Measurements from ENCODE around the gene FSIP1. TPM values are rescaled to one million over a fixed set of nuclear protein-coding genes. Genes with fewer than 3 reads are reported as not detected.

The FSIP1 gene
- total RNA-seq, 4 donors from 2014 or later: 1.9 to 8.6 (median 5.6) TPM; not detected in 1

GRCh38 chr15:39591141-39591895, 191.3 kb downstream of the FSIP1 start:
- Histone ChIP-seq H3K27ac (peak overlapping the region in 3 of 4 donors; percentile 2 to 12 (median 7)), H3K9me3 (no peaks in the 10 kb centered on the region), H3K36me3 (peaks cover 0 to 88% (median 40%) of the 10 kb centered on the region in 4 donors), H3K4me3 (no peak overlapping the region), H3K4me1 (peaks cover 16 to 61% (median 34%) of the 10 kb centered on the region in 4 donors), H3K27me3 (no peaks in the 10 kb centered on the region)
- intact Hi-C loops (cut with DNase I; ENCODE audit: low total_unique reads) (no loop called here), in situ Hi-C loops (cut with MboI; ENCODE audit: low pct_ligation_motif_present in 1 of 4, low pct_unique_long_range_greater_than_20kb in 1 of 4, low sequenced_read_pairs in 3 of 4) (loop anchor here in 3 of 4 donors (25.0 kb wide), 2 partner anchors 171 to 879 kb away; no protein-coding TSS in a partner anchor)
- WGBS, 2 donors (ENCODE audit: low coverage in 1 of 2): 69 to 74% methylated on average over 2 to 11 of the region's 11 CpGs
- TF ChIP-seq POLR2AphosphoS5 (IDR thresholded peaks at IDR 0.05) (peak; percentile 5 to 43 (median 9)), EP300 (IDR thresholded peaks at IDR 0.05; ENCODE audit: low read depth) (no peak), CTCF (IDR thresholded peaks at IDR 0.05) (no peak), POLR2A (IDR thresholded peaks at IDR 0.05) (peak; percentile 10)
- peak; percentile 13 for DNase-seq

GRCh38 chr15:39589815-39590644, 192.6 kb downstream of the FSIP1 start:
- peaks cover 16 to 61% (median 36%) of the 10 kb centered on the region in 4 donors for H3K4me1 ChIP-seq
- intact Hi-C loops (cut with DNase I; ENCODE audit: low total_unique reads) (no loop called here), in situ Hi-C loops (cut with MboI; ENCODE audit: low pct_ligation_motif_present in 1 of 4, low pct_unique_long_range_greater_than_20kb in 1 of 4, low sequenced_read_pairs in 3 of 4) (loop anchor here (10.0 to 25.0 kb wide), 6 partner anchors 172 to 885 kb away; no protein-coding TSS in a partner anchor)
- no peaks in the 10 kb centered on the region for H3K9me3 ChIP-seq
- H3K27ac ChIP-seq: peak overlapping the region in 1 of 4 donors; percentile 5
- 76 to 87% methylated on average over 3 to 13 of the region's 13 CpGs for WGBS, 2 donors (ENCODE audit: low coverage in 1 of 2)
- no peak overlapping the region for H3K4me3 ChIP-seq
- peaks cover 0 to 78% (median 37%) of the 10 kb centered on the region in 4 donors for H3K36me3 ChIP-seq
- no peak for TF ChIP-seq CTCF (IDR thresholded peaks at IDR 0.05)
- TF ChIP-seq POLR2AphosphoS5 (IDR thresholded peaks at IDR 0.05): peak; percentile 33 to 62 (median 54)
- H3K27me3 ChIP-seq: no peaks in the 10 kb centered on the region
- DNase-seq: peak; percentile 13

- peaks cover 0 to 71% (median 35%) of the 10 kb centered on the region in 4 donors for H3K36me3 ChIP-seq
- intact Hi-C loops (cut with DNase I; ENCODE audit: low total_unique reads): no loop called here
These were observed 193.3 kb downstream of the FSIP1 start for GRCh38 chr15:39589193-39589814.

More at GRCh38 chr15:39589193-39589814, 193.3 kb downstream of the FSIP1 start:
- Histone ChIP-seq H3K27ac (peak overlapping the region in 2 of 4 donors; percentile 96 to 97), H3K4me3 (no peak overlapping the region), H3K9me3 (no peaks in the 10 kb centered on the region), H3K27me3 (no peaks in the 10 kb centered on the region), H3K4me1 (peaks cover 16 to 61% (median 37%) of the 10 kb centered on the region in 4 donors)
- no peak for TF ChIP-seq POLR2A (IDR thresholded peaks at IDR 0.05)
- TF ChIP-seq EP300 (IDR thresholded peaks at IDR 0.05; ENCODE audit: low read depth): no peak
- TF ChIP-seq CTCF (IDR thresholded peaks at IDR 0.05): no peak
- TF ChIP-seq POLR2AphosphoS5 (IDR thresholded peaks at IDR 0.05): no peak
- in situ Hi-C loops (cut with MboI; ENCODE audit: low pct_ligation_motif_present in 1 of 4, low pct_unique_long_range_greater_than_20kb in 1 of 4, low sequenced_read_pairs in 3 of 4): loop anchor here (10.0 to 25.0 kb wide), 6 partner anchors 173 to 885 kb away; no protein-coding TSS in a partner anchor
- whole genome bisulfite sequencing, 2 donors (ENCODE audit: low coverage in 1 of 2): 72 to 85% methylated on average over 5 to 14 of the region's 14 CpGs
- DNase-seq: no peak
